ENCODE measurements around the gene ZPR1. TPM values are rescaled to one million over a fixed set of nuclear protein-coding genes. Genes with fewer than 3 reads are reported as not detected.

Gene ZPR1
- polyA plus RNA-seq, 1 donor from 2014 or later = 34.5 TPM

- Histone ChIP-seq H3K79me2 (replicated peaks; ENCODE audit: insufficient read depth, low read length) (no peaks in the 10 kb centered on the region), H3K27me3 (ENCODE audit: insufficient read depth, low read depth, low read length) (no peaks in the 10 kb centered on the region), H3K27ac (ENCODE audit: low read length) (no peak overlapping the region), H3K36me3 (ENCODE audit: insufficient read depth, low read length) (no peaks in the 10 kb centered on the region), H3K4me2 (ENCODE audit: low read length) (no peak overlapping the region), H3F3A (ENCODE audit: insufficient read depth, low read length, poor library complexity, severe bottlenecking) (no peaks in the 10 kb centered on the region), H4K20me1 (ENCODE audit: insufficient read depth) (no peaks in the 10 kb centered on the region), H3K9me2 (ENCODE audit: insufficient read depth, low read length) (no peaks in the 10 kb centered on the region), H3K9ac (ENCODE audit: low read length) (no peak overlapping the region), H3K9me3 (ENCODE audit: low read length) (no peaks in the 10 kb centered on the region), H2AFZ (ENCODE audit: low read depth, low read length) (no peak overlapping the region), H3K4me3 (ENCODE audit: low read length) (no peak overlapping the region)
- TF ChIP-seq EP300 (conservative IDR thresholded peaks at IDR 0.05; ENCODE audit: poor library complexity, severe bottlenecking) (no peak), SMC3 (conservative IDR thresholded peaks at IDR 0.05; ENCODE audit: poor library complexity) (no peak), TAF1 (IDR thresholded peaks at IDR 0.05; ENCODE audit: low read depth) (no peak), CTCF (IDR thresholded peaks at IDR 0.05; ENCODE audit: poor library complexity, severe bottlenecking) (no peak), REST (IDR thresholded peaks at IDR 0.05; ENCODE audit: borderline replicate concordance) (no peak), RAD21 (conservative IDR thresholded peaks at IDR 0.05) (no peak), MXI1 (conservative IDR thresholded peaks at IDR 0.05; ENCODE audit: poor library complexity, severe bottlenecking) (no peak), EZH2 (IDR thresholded peaks at IDR 0.05; ENCODE audit: borderline replicate concordance, insufficient read depth, low read length, poor library complexity, severe bottlenecking) (no peak), POLR2AphosphoS5 (IDR thresholded peaks at IDR 0.05) (no peak)
These were observed 53.8 kb downstream of the ZPR1 start for GRCh38 chr11:116733969-116734508.

GRCh38 chr11:116733043-116733755 is 54.6 kb downstream of the ZPR1 start:
- no peak overlapping the region for H3K9ac ChIP-seq (ENCODE audit: low read length)
- no peaks in the 10 kb centered on the region for H3K79me2 ChIP-seq (replicated peaks; ENCODE audit: insufficient read depth, low read length)
- TF ChIP-seq CTCF (IDR thresholded peaks at IDR 0.05; ENCODE audit: poor library complexity, severe bottlenecking) (peak; percentile 6), SMC3 (conservative IDR thresholded peaks at IDR 0.05; ENCODE audit: poor library complexity) (no peak)
- H3K4me2 ChIP-seq (ENCODE audit: low read length) = no peak overlapping the region
- no peaks in the 10 kb centered on the region for H3K9me3 ChIP-seq (ENCODE audit: low read length)
- H2AFZ ChIP-seq (ENCODE audit: low read depth, low read length) = no peak overlapping the region
- no peak overlapping the region for H3K27ac ChIP-seq (ENCODE audit: low read length)
- no peak overlapping the region for H3K4me3 ChIP-seq (ENCODE audit: low read length)
- H4K20me1 ChIP-seq (ENCODE audit: insufficient read depth) = no peaks in the 10 kb centered on the region
- no peaks in the 10 kb centered on the region for H3K27me3 ChIP-seq (ENCODE audit: insufficient read depth, low read depth, low read length)
- no peaks in the 10 kb centered on the region for H3K9me2 ChIP-seq (ENCODE audit: insufficient read depth, low read length)
- no peaks in the 10 kb centered on the region for H3F3A ChIP-seq (ENCODE audit: insufficient read depth, low read length, poor library complexity, severe bottlenecking)
- no peaks in the 10 kb centered on the region for H3K36me3 ChIP-seq (ENCODE audit: insufficient read depth, low read length)
